SW480 (cell line): Measurements from ENCODE around the gene CCDC12.
"Not testable (repeated sequence)": the region's sequence is repeated elsewhere in the genome, so short reads cannot be mapped to it uniquely, and the experiment has no call there.

Experiments used
- DNase-seq: peaks from one replicate; pipeline ENCODE4 v3.0.0-alpha.2; 2016; ENCODE audit warnings: low spot score

Gene CCDC12

DNA sequence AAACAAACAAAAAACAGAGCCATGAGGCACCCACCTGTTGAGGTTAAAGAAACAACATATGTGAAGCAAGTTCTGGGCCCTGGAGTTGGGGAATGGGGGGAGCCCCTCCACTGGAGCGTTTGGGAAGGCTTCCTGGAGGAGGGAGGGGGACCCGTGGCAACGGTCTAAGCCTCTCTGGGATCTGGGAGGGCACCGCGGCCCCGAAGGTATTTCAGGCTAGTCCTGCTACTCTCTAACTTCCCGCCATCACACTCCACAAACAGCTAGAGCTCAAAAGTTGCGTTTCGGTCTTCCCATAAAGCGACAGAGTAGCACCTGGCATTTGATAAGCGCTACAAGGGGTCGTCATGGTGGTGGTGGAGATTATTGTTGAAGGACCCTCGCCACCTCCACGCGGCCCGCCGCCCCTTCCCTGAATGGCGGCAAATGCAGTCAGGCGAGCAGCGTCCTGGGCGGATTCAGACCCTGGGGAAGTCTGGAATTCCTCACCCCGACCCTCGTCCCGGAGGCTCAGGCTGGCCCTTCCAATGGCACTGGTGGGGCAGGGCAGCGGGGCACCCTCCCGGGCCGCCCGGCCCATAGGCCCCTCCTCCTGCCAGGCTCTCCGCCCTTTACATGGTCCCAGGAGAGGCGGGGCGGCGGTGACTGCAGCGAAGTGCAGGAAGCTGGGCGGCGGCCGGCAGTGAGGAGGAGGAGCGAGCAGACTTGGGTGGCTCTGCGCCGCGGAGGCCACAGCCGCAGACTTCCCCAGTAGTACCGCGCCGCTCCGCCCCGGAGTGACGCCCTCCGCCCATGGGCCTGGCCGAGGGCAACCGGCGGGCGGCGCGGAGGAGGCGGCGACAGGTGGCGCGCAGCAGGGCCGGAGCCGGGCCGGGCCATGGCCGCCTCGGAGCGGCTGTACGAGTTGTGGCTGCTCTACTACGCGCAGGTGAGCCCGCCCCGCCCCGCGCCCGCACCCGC lies 2.7 kb upstream of the CCDC12 start, which contains the start of gene NBEAL2:
Gene NBEAL2 (plus strand): TSS at position 682 of the 960 bp plus-strand sequence. CDS start 196 bp downstream, at position 878.
- peak; percentile 94 for DNase-seq

DNA sequence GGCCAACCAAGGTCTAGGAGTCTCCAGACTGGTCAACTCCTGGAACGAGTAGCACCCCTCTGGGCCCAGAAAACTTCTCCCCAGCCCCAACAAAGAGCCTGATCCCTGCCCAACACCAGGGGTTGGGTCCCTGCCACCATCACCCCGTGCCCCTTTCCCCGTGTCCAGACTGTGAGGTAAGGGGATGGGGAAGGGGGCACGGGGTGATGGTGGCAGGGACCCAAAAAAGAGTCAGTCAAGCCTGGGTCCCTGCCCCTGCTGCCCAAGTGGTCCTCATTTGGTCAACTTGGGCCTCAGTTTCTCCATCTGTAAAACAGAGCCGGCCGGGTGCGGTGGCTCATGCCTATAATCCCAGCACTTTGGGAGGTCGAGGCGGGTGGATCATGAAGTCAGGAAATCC lies 1.8 kb upstream of the CCDC12 start:
- no peak for DNase-seq

DNA sequence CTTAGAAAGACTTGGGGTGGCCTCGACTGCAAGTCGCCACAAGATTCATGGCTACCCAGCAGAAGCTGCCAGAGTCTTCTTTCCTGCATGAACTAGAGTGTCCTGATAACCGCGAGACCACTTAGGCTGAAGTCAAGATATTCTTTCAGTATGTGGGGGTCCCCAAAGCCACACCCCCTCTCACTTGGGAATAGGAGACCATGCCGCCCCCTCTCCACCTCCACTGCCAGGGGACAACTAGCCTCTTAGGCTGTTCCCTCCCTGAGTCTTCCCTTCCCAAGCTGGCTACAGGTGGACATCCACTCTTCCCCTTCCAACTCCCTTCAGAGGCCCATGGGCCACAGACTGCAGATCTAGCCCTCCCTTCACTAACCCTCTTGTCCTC lies 1.3 kb upstream of the CCDC12 start:
- DNase-seq: no peak

DNA sequence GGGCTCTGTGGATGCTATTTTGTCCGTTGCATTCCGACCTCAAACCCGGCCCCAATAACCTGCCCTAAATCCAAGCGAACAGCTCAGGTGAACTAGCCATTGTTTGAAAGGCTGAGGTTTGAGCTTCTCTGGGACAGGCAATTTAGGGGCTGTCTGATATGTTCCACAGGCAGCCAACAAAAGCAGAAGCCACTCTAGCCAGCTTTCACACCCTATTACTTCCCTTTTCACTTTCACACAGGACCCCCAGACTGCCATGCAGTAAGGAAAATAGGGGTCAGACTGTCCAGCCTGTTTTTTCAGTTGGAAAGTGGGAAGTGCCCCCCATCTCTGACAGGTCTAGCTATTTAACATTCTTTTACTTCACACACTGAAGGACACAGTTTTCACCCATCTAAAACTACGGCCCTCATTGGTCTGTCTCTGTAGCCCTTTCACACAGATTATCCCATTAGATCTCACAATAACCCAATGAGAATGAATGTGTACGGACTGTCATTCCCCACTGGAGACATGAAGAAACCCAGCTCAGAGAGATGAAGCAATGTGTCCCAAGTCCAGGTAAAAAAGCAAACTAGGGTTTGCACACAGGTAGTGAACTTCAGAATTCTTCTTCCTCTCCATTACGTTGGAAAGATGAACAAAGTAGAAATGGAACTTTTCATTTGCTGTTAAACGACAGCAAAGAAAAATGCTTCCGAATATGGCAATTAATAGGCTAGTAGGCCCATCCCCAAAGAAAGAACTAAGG lies 1.9 kb downstream of the CCDC12 start:
- no peak for DNase-seq

DNA sequence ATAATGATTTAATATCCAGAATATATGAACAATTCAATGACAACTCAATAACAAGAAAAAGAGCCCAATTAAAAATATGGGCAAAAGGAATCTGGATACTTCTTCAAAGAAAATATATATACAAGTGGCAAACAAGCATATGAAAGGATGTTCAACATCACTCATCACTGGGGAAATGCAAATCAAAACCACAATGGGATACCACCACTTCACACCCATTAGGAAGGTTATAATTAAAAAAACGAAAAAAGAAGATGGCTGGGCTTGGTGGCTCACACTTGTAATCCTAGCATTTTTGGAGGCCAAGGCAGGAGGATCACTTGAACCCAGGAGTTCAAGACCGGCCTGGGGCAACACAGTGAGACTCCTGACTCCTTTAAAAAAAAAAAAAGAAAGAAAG lies 4.1 kb downstream of the CCDC12 start:
- no peak for DNase-seq

DNA sequence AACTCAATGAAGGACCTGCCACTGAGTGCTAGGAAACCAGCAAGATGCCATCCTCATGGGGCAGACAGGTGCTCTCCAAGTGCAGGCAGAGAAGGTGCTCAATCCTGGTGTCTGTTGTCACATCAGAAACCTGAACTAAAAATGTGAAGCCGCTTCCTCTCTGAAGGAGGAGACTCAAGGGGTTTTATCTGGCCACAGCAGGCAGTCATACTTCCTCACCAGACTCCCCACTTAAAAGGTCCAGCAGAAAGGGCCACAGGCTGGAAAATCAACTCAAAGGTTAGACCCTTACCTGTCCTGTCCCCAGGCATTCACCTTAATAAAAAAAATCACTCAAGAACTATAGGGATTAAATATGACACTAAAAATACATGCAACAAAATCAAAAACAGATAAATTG lies 4.8 kb downstream of the CCDC12 start:
- DNase-seq: no peak

DNA sequence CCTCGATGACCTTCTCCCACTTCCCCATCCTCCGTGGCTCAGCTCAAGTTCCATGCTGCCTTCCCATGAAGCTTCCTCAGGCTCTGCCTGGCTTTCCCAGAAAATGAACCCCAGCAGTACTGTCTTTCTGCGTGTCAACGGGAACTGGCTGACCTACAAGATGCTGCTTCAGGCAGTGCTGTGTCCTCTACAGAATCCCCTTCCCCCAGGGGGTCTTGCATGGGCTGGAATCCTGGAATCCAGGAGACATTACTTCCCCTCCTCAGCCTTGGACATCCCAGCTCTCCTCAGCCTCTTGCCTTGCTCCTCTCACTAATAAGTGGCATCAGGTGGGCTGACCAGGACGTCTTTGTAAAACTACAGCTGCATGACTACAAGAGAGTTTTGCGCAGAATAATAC lies 5.4 kb downstream of the CCDC12 start:
- no peak for DNase-seq

DNA sequence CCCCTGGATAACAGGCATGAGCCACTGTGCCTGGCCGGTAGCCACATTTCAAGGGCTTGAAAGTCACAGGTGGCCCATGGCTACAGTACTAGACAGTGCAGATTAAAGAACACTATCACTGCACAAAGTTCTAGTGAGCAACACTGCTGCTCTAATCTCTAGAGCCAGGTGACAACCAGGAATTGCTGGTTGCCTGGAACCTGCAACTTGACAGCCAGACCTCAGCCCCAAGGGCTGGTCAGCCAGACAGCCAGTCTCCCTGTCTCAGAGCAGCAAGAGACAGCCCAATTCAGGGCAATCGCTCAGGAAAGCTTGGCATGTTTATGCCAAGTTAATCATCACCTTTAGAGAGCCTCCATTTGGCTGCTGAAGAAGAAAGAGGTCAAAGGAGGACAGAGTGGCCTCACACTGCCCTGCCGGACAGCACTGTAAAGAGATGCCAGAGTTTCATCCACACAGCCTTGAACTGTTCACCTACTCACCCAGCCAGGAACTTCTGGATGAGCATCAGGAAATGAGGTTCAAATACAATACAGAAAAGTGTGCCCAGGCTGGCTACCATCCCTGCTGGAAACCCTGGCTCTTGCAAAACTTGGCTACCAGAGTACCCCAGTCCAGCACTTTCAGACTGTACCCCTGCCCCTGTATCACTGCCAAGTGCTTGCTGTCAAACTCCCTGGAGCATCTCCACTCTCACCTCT lies 6.0 kb downstream of the CCDC12 start:
- DNase-seq: no peak

DNA sequence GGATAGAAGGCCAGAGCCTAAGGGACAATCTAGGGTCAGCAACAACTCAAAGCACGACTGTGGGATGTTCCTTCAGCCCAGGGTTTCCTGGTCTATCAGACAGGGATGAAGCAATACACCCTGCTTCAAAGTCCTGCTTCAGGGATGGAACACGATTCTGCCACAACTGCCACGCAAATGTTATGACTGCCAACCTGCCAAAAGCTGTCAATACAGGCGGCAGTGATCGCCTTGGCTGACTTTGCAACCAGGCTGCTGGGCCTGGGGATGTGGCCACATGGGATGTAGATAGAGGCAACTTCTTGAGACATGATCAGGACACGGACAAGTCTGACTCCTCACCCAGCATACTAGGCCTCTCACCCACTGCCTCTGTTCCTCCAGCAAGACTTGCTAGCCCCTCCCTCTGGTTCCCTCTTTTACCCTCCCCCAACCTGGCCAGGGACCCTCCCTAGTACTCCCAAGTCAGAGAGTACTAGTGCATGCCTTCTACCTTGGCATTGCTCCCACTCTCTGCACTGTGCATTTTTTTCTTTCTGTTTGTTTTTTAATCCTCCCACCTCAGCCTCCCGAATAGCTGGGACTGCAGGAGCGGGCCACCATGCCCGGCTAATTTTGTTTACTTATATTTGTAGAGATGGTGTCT lies 7.6 kb downstream of the CCDC12 start:
- no peak for DNase-seq

DNA sequence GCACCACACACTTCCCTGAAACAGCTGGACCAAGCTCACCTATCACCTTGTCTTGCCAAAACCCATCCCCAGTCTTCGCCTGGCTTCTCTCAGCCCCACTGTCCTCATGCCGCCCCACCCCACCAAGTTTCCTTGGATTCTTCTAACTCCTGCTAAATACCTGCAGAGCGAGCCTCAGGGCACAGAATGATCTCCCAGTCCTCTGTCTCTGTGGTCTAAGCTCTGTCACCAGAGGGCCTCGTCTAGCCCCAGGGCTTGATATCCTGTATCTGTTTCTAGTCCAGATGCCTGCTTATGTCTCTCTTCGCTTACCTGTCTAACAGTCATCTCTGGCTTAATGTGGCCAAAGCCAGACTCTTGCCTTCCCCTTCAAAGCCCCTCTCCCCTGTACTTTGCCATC lies 9.7 kb downstream of the CCDC12 start:
- DNase-seq: no peak

DNA sequence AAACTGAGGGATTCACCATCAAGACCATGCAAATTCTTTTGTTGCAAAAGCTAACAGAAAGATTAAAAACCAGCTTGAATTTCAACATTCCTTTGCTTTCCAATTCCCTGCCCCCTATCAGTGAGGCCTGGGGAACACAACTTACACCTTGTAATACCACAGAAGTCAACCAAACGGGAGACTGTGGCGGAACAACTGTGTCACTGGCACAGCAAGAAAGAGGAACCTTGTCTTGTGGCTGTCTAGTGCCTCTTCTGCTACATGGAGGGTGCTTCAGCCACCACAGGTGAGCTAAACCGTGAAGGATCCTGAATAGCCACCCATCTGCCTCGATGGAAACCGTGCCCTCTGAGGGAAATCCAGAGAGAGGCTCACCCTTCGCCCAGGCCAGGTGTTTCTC lies 11.4 kb downstream of the CCDC12 start:
- no peak for DNase-seq

DNA sequence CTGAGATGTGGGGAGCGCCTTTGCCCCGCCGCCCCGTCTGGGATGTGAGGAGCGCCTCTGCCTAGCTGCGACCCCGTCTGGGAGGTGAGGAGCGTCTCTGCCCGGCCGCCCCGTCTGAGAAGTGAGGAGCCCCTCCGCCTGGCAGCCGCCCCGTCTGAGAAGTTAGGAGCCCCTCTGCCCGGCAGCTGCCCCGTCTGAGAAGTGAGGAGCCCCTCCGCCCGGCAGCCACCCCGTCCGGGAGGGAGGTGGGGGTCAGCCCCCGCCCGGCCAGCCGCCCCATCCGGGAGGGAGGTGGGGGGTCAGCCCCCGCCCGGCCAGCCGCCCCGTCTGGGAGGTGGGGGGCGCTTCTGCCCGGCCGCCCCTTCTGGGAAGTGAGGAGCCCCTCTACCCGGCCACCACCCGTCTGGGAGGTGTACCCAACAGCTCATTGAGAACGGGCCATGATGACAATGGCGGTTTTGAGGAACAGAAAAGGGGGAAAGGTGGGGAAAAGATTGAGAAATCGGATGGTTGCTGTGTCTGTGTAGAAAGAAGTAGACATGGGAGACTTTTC lies 12.4 kb downstream of the CCDC12 start:
- not testable (repeated sequence) for DNase-seq

DNA sequence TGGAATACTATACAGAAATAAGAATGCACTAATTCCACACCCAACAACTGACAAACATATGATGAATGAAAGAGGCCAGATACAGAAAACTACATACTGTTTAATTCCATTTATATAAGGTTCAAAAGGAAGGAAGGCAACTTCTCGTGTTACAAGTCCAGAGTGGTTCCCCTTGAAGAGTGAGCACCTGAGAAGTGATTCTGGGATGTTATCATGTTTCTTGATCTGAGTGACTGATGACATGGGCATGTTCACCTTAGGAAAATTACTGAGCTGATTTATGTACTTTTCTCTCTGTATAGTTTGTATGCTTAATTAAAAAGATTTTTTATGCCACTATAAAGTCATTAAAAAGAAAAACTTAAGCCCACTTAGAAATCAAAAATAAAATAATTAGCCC lies 13.6 kb downstream of the CCDC12 start:
- no peak for DNase-seq

DNA sequence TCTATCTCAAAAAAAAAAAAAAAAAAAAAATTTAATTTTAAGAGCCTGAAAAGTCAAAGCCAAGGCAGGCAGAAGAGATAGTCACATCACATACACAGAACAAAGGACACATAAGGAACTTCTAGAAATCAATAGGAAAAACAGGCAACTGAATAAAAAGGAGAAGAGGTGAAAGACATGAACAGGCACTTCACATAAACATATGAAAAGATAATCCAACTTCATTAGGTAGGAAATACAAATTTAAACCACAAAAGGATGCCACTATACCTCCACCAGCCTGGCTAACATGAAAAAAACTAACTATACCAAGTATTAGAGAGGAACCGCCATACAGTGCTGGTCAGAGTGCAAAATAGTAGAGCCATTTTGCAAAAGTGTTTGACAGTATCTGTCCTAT lies 14.1 kb downstream of the CCDC12 start:
- DNase-seq: no peak

DNA sequence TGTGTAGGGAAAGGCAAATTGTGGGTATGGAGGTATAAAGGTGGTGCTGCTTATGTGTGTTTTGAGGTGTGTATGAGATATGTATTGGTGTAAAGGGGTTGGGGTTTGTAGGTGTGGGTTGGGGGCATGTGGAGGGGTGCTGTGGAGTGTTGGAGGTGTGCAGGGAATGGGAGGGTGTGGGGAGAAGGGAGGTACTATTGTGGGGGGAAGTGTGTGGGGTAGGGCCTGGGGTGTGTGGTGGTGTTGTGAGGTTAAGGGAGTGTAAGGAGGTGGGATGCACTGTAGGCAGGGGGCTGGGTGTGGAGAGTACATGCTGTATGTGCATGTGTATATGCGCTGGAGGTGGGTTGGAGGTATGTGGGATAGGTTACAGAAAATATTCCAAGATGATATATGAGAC lies 15.7 kb downstream of the CCDC12 start:
- no peak for DNase-seq

DNA sequence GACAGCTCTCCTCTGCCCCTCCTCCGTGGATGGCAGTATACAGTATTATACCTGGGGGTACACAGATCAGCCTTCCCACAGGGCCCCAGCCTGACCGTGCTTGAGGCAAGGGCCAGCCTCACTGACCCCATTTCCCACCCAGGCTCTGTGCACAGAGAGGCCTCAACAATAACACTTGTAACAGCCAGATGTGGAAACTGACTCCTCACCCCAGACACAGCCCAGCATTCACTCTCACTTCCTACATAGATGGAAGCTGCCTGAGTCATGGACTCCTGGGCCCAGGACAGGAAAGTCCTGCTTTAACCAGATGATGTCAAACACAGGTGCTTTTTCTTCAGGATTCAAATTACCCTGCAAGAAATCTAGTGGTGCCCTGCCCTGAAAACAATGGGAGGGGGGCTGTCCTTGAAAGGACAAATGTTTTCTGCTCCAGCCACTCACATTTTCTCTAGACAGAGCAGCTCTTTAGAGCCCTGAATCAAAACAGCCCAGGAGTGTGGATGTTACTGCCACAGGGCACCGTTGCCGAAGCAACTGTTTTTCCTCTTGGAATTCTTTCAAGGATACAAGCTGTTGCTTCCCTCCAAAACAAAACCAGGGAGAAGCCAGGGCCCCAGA lies 16.4 kb downstream of the CCDC12 start:
- DNase-seq: no peak

DNA sequence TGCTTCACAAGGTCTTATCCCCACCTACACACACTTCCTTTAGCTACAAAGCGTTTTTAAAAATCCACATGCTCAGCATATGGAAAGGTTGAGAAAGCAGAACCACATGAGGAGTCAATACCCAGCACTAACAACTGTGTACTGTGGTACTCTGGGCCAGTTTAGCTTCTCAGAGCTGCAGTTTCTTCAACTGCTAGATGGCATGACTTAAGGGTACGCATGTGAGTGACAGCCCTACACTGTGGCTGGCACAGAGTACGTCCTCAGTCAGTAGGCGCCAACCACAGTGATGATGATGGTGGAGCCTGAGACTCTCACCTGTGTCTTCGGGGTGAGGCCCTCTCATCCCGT lies 17.4 kb downstream of the CCDC12 start:
- DNase-seq: no peak

DNA sequence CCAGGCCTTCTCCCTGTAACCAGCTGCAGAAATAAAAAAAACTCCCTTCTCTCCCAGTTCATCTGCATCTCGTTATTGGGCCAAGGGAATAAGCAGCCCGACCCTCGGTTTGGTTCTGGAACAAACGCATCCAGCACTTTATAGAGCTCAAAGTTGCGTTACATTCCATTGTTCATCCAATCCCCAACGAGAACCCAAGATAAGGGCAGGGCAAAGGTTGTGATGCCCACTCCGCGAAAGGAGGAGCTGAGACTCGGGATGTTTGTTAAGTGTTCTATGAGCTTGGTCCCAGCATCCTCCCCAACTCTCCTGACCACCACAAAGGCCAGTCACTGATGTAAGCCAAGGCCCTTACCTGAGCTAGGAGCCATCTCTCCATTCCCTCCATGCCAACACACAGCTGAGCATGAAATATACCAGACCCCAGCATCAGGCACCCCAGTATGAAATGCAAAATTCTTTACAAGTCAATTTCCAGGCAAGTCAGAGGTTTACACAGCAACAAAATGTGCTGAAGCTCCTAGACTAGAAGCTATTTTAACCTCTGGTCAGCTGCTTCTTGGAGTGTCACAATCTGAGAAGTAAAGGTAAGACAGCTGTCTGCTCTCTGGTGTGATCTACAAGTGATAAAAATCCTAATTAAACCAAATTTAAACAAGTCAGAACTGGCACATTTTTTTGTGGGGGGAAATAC lies 17.9 kb downstream of the CCDC12 start:
- no peak for DNase-seq

DNA sequence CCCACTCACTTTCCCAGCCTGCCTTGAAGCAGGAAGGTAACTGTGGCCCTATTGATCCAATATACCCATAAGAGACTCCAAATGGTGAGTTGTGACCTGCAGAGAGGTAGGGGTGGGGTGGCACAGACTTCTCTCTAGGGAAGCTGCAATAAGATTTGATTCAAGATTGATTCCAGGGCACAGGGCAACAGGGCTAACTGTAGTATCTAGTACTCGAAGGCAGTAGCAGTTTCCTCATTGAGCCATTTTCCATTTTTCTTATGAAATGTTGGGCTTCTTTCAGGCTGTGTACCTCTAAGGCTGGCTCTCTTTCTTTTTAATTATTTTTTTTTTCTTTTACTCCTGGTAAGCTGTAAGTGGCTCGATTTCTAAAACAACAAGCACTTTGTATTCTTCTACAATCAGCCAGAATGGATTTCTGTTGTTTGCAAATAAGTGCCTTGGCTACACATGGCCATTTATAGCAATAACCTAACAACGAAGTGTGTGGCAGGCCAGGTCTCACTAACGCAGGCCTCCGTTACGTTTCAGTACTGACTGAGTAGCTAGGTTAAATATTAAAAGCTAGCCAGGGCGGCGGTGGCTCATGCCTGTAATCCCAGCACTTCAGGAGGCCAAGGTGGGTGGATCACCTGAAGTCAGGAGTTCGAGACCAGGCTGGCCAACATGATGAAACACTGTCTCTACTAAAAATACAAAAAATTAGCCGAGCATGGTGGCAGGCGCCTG lies 19.3 kb downstream of the CCDC12 start:
- no peak for DNase-seq

DNA sequence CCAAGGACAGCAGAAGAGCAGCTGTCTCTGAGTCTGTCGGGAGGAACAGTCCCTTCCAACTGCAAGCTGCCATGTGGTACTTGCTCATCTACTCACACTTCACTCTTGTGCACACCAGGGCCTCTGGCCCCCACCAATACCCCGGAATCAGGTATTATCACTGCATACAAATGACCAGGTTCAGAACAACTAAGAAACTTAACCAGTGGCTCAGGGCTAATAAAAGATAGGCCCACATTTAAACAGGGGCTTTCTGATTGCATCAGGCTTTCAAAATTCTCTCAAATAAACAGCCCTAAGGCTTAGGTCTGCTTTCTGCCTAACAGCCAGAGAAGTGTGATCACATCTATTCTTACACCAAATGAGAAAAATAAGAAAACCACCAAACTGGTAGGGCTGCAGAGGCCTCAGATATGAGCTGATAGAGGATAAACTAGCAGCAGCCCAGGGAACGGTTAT lies 20.7 kb downstream of the CCDC12 start:
- DNase-seq: no peak
